Lower leg skin (tissue), 4 donors: ENCODE results near the gene C21orf91. TPM values are rescaled to one million over a fixed set of nuclear protein-coding genes. Genes with fewer than 3 reads are reported as not detected.

Experiments
- DNase-seq, 2 donors: peaks; one replicate each; pipeline ENCODE4 v3.0.0-alpha.2; 2019; ENCODE audit warnings: low spot score in 2 of 2
- H3K4me3 ChIP-seq: fragments of 200-600 bp; sonication (generic); 2 replicates; pipeline ENCODE4 v1.5.1; 2017; ENCODE audit warnings: mild to moderate bottlenecking, low read depth; ENCODE audit not compliant: poor library complexity, severe bottlenecking
- POLR2A ChIP-seq, 2 donors: fragments of 450-650 bp; IDR thresholded peaks; one replicate each; pipeline ENCODE4 v1.6.1; 2016 to 2017; ENCODE audit warnings: antibody characterized with exemption in 2 of 2, mild to moderate bottlenecking in 1 of 2, moderate library complexity in 1 of 2
- whole genome bisulfite sequencing, 2 donors: methylation state at CpG; one replicate each; pipeline ENCODE4 v1.1.5; 2018; 5-methylcytosine and 5-hydroxymethylcytosine counted together
- intact Hi-C: fragments of 100-400 bp; cut with DNase I; formaldehyde crosslinking; loops from one replicate; pipeline ENCODE4 v1.15.0; 2023; ENCODE audit warnings: low total_unique reads
- total RNA-seq, 4 donors: library from RNA; depleted of rRNA; stranded (reverse); fragments of >200 nt; gene quantifications; one replicate each; pipeline ENCODE4 v1.1.0, GENCODE V29; 2016
- TF ChIP-seq, protein P1 (sequence below), 3 donors: fragments of 450-650 bp; IDR thresholded peaks; one replicate each; pipeline ENCODE4 v1.5.1; 2016; ENCODE audit warnings: antibody characterized with exemption in 3 of 3, mild to moderate bottlenecking in 3 of 3, moderate library complexity in 2 of 3

The C21orf91 gene
- total RNA-seq, 4 donors from 2014 or later = 14.1 to 24.5 (median 17.2) TPM

DNA sequence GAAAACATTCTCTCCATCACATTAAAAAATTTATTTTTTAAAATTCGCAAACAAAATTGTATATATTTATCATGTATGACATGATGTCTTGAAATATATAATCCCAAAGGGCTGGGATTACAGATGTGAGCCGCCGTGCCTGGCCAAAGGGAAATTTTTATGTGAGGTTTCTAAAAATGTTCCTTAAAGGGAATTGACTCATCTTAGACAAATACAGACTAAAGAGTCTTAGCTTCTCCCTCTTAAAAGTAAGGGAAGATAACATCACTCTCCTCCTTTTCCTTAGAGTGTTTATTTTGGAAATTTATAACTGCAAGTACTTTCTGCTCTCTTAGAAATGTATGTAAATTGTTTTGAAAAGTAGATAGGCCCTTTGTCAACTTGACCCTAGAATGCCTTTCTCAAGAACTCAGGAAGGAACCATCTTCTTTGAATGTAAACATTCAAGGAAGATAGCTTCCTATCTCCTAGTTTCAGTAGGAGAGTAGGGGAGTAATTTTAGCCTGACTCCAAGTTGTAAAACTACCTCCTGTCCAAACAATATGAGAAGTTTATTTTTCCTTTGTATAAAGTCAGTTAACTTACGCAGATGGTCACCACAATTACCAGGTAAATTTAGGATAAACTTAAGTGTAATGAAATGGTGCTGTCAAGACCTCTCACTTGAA, 59.5 kb downstream of the C21orf91 start:
- no peak for DNase-seq
- H3K4me3 ChIP-seq = no peak overlapping the region
- TF ChIP-seq POLR2A (IDR thresholded peaks at IDR 0.05) = no peak
- TF ChIP-seq, protein P1, sequence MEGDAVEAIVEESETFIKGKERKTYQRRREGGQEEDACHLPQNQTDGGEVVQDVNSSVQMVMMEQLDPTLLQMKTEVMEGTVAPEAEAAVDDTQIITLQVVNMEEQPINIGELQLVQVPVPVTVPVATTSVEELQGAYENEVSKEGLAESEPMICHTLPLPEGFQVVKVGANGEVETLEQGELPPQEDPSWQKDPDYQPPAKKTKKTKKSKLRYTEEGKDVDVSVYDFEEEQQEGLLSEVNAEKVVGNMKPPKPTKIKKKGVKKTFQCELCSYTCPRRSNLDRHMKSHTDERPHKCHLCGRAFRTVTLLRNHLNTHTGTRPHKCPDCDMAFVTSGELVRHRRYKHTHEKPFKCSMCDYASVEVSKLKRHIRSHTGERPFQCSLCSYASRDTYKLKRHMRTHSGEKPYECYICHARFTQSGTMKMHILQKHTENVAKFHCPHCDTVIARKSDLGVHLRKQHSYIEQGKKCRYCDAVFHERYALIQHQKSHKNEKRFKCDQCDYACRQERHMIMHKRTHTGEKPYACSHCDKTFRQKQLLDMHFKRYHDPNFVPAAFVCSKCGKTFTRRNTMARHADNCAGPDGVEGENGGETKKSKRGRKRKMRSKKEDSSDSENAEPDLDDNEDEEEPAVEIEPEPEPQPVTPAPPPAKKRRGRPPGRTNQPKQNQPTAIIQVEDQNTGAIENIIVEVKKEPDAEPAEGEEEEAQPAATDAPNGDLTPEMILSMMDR (IDR thresholded peaks at IDR 0.05) = no peak
- intact Hi-C loops = no loop called here
- 70 to 80% methylated on average over 4 of the region's 4 CpGs for WGBS, 2 donors

DNA sequence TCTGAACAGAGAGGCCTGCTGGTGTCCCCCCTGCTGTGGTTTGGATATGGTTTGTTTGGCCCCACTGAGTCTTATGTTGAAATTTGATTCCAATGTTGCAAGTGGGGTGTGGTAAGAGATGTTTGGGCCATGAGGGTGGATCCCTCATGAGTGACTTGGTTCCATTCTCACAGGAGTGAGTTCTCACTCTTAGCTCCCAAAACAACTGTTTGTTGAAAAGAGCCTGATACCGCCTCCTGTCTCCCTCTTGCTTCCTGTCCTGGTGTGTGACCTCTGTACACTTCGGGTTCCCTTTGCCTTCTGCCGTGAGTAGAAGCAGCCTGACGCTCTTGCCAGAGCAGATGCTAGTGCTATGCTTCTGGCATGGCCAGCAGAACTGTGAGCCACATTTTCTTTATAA, 60.5 kb downstream of the C21orf91 start:
- TF ChIP-seq, protein P1 (IDR thresholded peaks at IDR 0.05) = no peak
- TF ChIP-seq POLR2A (IDR thresholded peaks at IDR 0.05) = no peak
- intact Hi-C loops = no loop called here
- DNase-seq = no peak
- no peak overlapping the region for H3K4me3 ChIP-seq
- WGBS, 2 donors = 70 to 71% methylated on average over 4 of the region's 4 CpGs

DNA sequence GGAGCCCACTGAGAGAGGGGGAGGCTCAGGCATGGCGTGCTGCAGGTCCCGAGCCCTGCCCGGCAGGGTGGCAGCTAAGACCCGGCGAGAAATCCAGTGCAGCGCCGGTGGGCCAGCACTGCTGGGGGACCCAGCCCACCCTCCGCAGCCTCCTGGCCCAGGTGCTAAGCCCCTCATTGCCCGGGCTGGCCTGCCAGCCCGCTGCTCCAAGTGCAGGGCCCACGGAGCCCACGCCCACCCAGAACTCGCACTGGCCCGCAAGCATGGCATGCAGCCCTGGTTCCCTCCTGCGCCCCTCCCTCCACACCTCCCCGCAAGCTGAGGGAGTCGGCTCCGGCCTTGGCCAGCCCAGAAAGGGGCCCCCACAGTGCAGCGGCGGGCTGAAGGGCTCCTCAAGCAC, 61.5 kb downstream of the C21orf91 start:
- intact Hi-C loops = no loop called here
- TF ChIP-seq, protein P1 (IDR thresholded peaks at IDR 0.05) = no peak
- TF ChIP-seq POLR2A (IDR thresholded peaks at IDR 0.05) = no peak
- WGBS, 2 donors = 90 to 100% methylated on average over 3 to 13 of the region's 20 CpGs
- no peak overlapping the region for H3K4me3 ChIP-seq
- no peak for DNase-seq

DNA sequence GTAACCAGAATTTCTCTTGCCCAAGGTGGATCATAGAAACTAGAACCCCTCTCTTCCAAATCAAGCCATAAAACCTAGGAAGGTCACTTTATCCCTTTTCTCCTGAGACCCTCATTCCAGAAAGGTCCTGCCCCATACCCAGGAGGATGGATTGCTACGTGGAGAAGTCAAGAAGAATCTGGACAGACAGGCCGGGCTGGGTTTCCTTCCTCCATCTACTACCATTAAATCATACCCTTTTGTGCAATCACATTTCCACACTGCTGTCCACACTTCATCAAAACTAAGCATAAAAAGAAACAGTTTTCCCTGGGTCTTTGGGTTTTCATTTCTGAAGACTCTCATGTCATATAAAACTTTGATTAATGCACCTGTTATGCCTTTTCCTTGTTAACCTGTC, 65.4 kb downstream of the C21orf91 start:
- WGBS, 2 donors = 43 to 47% methylated on average over 2 of the region's 2 CpGs

DNA sequence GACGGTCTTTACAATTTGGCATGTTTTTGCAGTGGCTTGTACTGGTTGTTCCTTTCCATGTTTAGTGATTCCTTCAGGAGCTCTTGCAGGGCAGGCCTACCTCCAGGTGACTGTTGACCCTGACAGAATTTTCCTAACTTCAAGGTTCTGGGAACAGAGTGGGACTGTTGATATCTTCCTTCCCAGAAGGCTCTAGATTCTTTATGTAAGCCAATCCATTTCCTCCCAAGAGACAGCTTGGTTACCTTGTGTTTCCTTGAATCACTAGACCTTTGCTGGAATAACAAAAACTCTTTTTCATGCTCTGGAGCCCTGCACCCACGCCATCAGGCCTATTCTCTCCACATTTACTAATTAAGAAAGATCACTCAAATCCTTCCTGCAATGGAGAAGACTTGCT, 67.0 kb downstream of the C21orf91 start:
- 77 to 86% methylated on average over 2 of the region's 2 CpGs for WGBS, 2 donors
- no peak for DNase-seq
- intact Hi-C loops = no loop called here
- no peak for TF ChIP-seq POLR2A (IDR thresholded peaks at IDR 0.05)
- TF ChIP-seq, protein P1 (IDR thresholded peaks at IDR 0.05) = no peak
- H3K4me3 ChIP-seq = no peak overlapping the region

More for the DNA sequence above, 65.4 kb downstream of the C21orf91 start:
- H3K4me3 ChIP-seq = no peak overlapping the region
- TF ChIP-seq, protein P1 (IDR thresholded peaks at IDR 0.05) = no peak
- no peak for TF ChIP-seq POLR2A (IDR thresholded peaks at IDR 0.05)
- DNase-seq = no peak
- intact Hi-C loops = no loop called here

DNA sequence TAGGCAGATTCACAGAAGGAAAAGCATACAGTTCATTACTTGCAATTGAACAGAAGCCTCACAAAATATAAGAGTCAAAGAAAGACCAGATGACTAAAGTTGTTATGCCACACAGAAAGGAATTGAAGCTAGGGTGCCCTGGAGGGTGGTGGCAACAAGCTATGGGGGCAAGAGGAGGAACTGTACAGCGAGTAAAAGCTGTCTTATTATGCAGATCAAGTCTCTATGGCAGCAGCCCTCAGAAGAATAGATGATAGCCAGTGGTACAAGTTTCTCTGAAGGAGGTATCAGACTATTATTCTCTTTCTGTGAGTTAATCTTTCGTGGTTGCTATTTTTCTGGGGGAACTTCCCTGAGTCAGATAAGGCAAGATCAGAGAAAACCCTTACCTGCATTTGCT, 72.2 kb downstream of the C21orf91 start:
- intact Hi-C loops = no loop called here
- WGBS, 2 donors = 71 to 82% methylated on average over 2 of the region's 2 CpGs
- H3K4me3 ChIP-seq = no peak overlapping the region
- no peak for DNase-seq
- no peak for TF ChIP-seq POLR2A (IDR thresholded peaks at IDR 0.05)
- TF ChIP-seq, protein P1 (IDR thresholded peaks at IDR 0.05) = no peak
